Prostate gland (tissue), 2 donors: Measurements from ENCODE around the gene HNRNPUL1. TPM values are rescaled to one million over a fixed set of nuclear protein-coding genes. Genes with fewer than 3 reads are reported as not detected.

Source experiments
- DNase-seq: peaks from one replicate; pipeline ENCODE4 v3.0.0-alpha.2; 2019; ENCODE audit warnings: low spot score
- H3K27ac ChIP-seq, 2 donors: fragments of 200-600 bp; sonication (generic); 2 replicates each; pipeline ENCODE4 v1.5.1; 2017 to 2019
- H3K27me3 ChIP-seq: fragments of 200-600 bp; sonication (generic); replicated peaks from 2 replicates; pipeline ENCODE4 v1.5.1; 2019; ENCODE audit not compliant: insufficient read depth
- H3K36me3 ChIP-seq, 2 donors: fragments of 200-600 bp; sonication (generic); 1 replicate in 1 of 2; 2 replicates in 1 of 2; pipeline versions ENCODE4 v1.5.1 to v1.8.1; 2017 to 2019
- H3K4me1 ChIP-seq: fragments of 200-600 bp; sonication (generic); replicated peaks from 2 replicates; pipeline ENCODE4 v1.5.1; 2019
- H3K4me3 ChIP-seq, 2 donors: fragments of 200-600 bp; sonication (generic); 2 replicates each; pipeline ENCODE4 v1.5.1; 2017 to 2019
- H3K9me3 ChIP-seq: fragments of 200-600 bp; sonication (generic); 2 replicates; pipeline ENCODE4 v1.5.1; 2017
- POLR2A ChIP-seq: fragments of 450-650 bp; IDR thresholded peaks from one replicate; pipeline ENCODE4 v1.6.1; 2016; ENCODE audit warnings: antibody characterized with exemption, mild to moderate bottlenecking
- POLR2AphosphoS5 ChIP-seq: sonication (generic); formaldehyde crosslinking; IDR thresholded peaks from one replicate; pipeline ENCODE4 v1.6.1; 2017; ENCODE audit warnings: antibody characterized with exemption
- WGBS: methylation state at CpG from one replicate; pipeline ENCODE4 v1.1.5; 2018; 5-methylcytosine and 5-hydroxymethylcytosine counted together
- intact Hi-C: fragments of 100-400 bp; cut with DNase I; formaldehyde crosslinking; loops from one replicate; pipeline ENCODE4 v1.14.2; 2022
- total RNA-seq, 2 donors: library from RNA; depleted of rRNA; stranded (reverse); fragments of >200 nt; gene quantifications; one replicate each; pipeline ENCODE4 v1.1.0, GENCODE V29; 2016
- TF ChIP-seq, protein P1 (sequence below), 4 experiments: fragments of 200-600 bp in 2 of 4; fragments of 450-650 bp in 2 of 4; sonication (generic) in 2 of 4; IDR thresholded peaks; 1 replicate in 3 of 4; 2 replicates in 1 of 4; pipeline ENCODE4 v1.5.1; 2016 to 2019; ENCODE audit warnings: antibody characterized with exemption in 4 of 4, mild to moderate bottlenecking in 2 of 4, moderate library complexity in 2 of 4

Gene HNRNPUL1
- total RNA-seq, 2 donors from 2014 or later, result 133 to 183 TPM

- Histone ChIP-seq H3K4me1 (peaks cover 12% of the 10 kb centered on the region), H3K36me3 (peaks cover 19 to 23% of the 10 kb centered on the region in 2 donors), H3K9me3 (no peaks in the 10 kb centered on the region), H3K27me3 (no peaks in the 10 kb centered on the region), H3K27ac (no peak overlapping the region), H3K4me3 (no peak overlapping the region)
- DNase-seq, result no peak
- WGBS, result 74% methylated on average over 13 of the region's 13 CpGs
- intact Hi-C loops, result loop anchor here (5.0 kb wide), 1 partner anchor 89 kb away; the partner anchor contains the start of gene AXL
- TF ChIP-seq, protein P1, sequence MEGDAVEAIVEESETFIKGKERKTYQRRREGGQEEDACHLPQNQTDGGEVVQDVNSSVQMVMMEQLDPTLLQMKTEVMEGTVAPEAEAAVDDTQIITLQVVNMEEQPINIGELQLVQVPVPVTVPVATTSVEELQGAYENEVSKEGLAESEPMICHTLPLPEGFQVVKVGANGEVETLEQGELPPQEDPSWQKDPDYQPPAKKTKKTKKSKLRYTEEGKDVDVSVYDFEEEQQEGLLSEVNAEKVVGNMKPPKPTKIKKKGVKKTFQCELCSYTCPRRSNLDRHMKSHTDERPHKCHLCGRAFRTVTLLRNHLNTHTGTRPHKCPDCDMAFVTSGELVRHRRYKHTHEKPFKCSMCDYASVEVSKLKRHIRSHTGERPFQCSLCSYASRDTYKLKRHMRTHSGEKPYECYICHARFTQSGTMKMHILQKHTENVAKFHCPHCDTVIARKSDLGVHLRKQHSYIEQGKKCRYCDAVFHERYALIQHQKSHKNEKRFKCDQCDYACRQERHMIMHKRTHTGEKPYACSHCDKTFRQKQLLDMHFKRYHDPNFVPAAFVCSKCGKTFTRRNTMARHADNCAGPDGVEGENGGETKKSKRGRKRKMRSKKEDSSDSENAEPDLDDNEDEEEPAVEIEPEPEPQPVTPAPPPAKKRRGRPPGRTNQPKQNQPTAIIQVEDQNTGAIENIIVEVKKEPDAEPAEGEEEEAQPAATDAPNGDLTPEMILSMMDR (IDR thresholded peaks at IDR 0.05), result no peak
- TF ChIP-seq POLR2A (no peak), POLR2AphosphoS5 (no peak)
These were observed 42.0 kb downstream of the HNRNPUL1 start for GRCh38 chr19:41305927-41306793.

DNA sequence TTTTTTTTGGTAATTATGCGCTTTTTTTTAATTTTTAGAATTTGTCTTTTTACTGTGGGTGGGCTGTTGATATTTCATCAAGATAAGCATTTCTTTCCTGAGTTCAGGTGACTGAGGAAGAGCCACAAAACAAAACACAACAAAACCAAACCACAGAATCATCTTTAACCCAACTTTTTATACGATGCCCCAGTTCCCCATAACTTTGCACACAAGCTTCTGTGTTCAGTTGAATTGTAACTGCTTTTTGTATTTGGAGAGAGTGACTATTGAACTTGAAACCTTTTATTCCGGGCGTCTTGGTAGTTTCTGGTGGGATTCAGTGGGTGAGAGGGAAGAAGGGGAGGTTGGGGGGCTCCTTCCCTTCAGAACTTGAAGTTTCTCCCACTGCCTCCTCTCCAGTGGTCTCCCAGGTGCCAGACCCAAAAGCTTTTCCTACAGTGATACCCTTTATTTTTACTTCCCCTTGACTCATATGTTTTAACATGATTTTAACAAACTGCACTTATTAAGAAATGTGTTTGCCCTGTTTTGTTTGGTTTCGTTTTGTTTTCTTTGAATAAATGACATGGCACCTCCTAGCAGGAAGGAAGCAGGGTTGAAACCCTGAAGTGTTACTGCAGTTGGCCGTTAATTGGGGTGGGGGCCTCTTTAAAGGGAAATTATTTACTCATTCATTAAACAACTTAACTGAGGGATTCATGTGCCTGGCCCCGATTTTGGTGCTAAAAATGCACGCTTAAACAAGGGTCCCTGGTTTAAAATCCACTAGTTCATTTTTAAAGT, 43.1 kb downstream of the HNRNPUL1 start:
- TF ChIP-seq POLR2AphosphoS5 (no peak), POLR2A (no peak)
- TF ChIP-seq, protein P1 (IDR thresholded peaks at IDR 0.05), result no peak
- Histone ChIP-seq H3K27me3 (no peaks in the 10 kb centered on the region), H3K4me3 (no peak overlapping the region), H3K36me3 (peaks cover 19 to 23% of the 10 kb centered on the region in 2 donors), H3K9me3 (no peaks in the 10 kb centered on the region), H3K4me1 (peaks cover 14% of the 10 kb centered on the region), H3K27ac (peak overlapping the region in 1 of 2 donors; percentile 96)
- whole genome bisulfite sequencing, result 56% methylated on average over 8 of the region's 8 CpGs
- no peak for DNase-seq
- intact Hi-C loops, result loop anchor here (5.0 kb wide), 1 partner anchor 90 kb away; the partner anchor contains the start of gene AXL

GRCh38 chr19:41307954-41308449, 43.8 kb downstream of the HNRNPUL1 start:
- WGBS, result 39% methylated on average over 4 of the region's 4 CpGs
- Histone ChIP-seq H3K27ac (peak overlapping the region; percentile 95 to 96), H3K4me3 (no peak overlapping the region), H3K36me3 (peaks cover 19 to 27% of the 10 kb centered on the region in 2 donors), H3K4me1 (peaks cover 14% of the 10 kb centered on the region), H3K27me3 (no peaks in the 10 kb centered on the region), H3K9me3 (no peaks in the 10 kb centered on the region)
- no peak for TF ChIP-seq POLR2A
- no peak for TF ChIP-seq POLR2AphosphoS5
- TF ChIP-seq, protein P1 (IDR thresholded peaks at IDR 0.05), result no peak
- DNase-seq, result no peak
- intact Hi-C loops, result loop anchor here (2.0 to 5.0 kb wide), 3 partner anchors 43 to 103 kb away; partner anchors contain the start of genes AXL and HNRNPUL1

GRCh38 chr19:41308450-41309179, 44.4 kb downstream of the HNRNPUL1 start:
- H3K4me1 ChIP-seq, result peaks cover 14% of the 10 kb centered on the region

More at GRCh38 chr19:41308450-41309179, 44.4 kb downstream of the HNRNPUL1 start:
- peak; percentile 92 for DNase-seq
- Histone ChIP-seq H3K9me3 (no peaks in the 10 kb centered on the region), H3K27ac (peak overlapping the region; percentile 95 to 96), H3K4me3 (peak overlapping the region in 1 of 2 donors; percentile 78), H3K36me3 (peaks cover 17 to 32% of the 10 kb centered on the region in 2 donors), H3K27me3 (no peaks in the 10 kb centered on the region)
- TF ChIP-seq POLR2AphosphoS5 (peak; percentile 90), POLR2A (peak; percentile 13)
- TF ChIP-seq, protein P1 (IDR thresholded peaks at IDR 0.05), result peak; percentile 96 to 98 (median 97)
- WGBS, result 20% methylated on average over 8 of the region's 8 CpGs
- intact Hi-C loops, result loop anchor here (2.0 to 5.0 kb wide), 3 partner anchors 44 to 104 kb away; partner anchors contain the start of genes AXL and HNRNPUL1
